AG10803 (cell line): ENCODE results near the gene CCT6B.

ENCODE experiments used
- DNase-seq: peaks from one replicate; pipeline ENCODE4 v3.0.0; 2010; ENCODE audit warnings: low read depth
- H3K4me3 ChIP-seq: 2 replicates; pipeline ENCODE4 v1.5.1; 2011; ENCODE audit warnings: mild to moderate bottlenecking, low read length, control low read depth
- TF ChIP-seq, protein P1 (sequence below): conservative IDR thresholded peaks from 2 replicates; pipeline ENCODE4 v1.5.1; 2011; ENCODE audit warnings: mild to moderate bottlenecking, low read length, control low read depth, inconsistent platforms

Gene CCT6B

GRCh38 chr17:34899643-34900291 lies 61.5 kb downstream of the CCT6B start:
- TF ChIP-seq, protein P1, sequence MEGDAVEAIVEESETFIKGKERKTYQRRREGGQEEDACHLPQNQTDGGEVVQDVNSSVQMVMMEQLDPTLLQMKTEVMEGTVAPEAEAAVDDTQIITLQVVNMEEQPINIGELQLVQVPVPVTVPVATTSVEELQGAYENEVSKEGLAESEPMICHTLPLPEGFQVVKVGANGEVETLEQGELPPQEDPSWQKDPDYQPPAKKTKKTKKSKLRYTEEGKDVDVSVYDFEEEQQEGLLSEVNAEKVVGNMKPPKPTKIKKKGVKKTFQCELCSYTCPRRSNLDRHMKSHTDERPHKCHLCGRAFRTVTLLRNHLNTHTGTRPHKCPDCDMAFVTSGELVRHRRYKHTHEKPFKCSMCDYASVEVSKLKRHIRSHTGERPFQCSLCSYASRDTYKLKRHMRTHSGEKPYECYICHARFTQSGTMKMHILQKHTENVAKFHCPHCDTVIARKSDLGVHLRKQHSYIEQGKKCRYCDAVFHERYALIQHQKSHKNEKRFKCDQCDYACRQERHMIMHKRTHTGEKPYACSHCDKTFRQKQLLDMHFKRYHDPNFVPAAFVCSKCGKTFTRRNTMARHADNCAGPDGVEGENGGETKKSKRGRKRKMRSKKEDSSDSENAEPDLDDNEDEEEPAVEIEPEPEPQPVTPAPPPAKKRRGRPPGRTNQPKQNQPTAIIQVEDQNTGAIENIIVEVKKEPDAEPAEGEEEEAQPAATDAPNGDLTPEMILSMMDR, result no peak
- H3K4me3 ChIP-seq, result no peak overlapping the region
- no peak for DNase-seq

DNA sequence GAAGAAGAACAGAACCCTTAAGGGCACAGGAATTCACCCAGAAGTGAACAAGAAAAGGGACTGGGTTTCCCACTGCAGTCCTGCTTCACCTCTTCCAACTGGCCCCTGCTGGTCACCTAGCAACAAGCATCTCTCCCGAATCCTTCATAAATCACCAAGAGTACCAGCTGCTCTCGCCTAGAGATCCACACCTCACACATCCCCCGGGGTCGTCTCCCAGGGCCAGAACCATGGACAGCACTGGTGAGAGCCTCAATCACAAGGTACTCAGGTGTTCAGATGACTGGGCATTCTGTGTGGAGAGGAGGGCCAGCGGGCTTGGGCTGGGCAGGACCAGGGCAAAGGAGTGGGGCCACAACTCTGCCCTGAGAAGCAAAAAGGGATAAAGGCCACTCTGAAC lies 65.9 kb downstream of the CCT6B start:
- TF ChIP-seq, protein P1, result no peak
- H3K4me3 ChIP-seq, result no peak overlapping the region
- no peak for DNase-seq

DNA sequence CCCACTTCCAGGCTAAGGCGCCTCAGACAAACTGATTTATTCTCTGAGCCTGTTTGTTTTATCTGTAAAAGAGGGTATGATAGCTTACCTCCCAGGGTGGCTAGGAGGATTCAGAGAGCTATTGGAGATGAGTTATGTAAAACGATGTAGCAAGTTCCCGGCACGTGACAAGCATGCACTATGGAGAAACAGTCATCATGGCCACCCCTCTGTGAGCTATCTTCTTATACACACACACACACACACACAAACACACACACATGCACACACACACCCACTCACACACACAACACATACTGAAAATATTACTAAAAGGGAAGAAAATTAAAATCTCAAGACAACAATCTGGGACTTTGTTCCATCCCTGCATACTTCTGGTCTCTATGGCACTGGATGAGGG lies 66.3 kb downstream of the CCT6B start:
- DNase-seq, result no peak
- TF ChIP-seq, protein P1, result no peak
- no peak overlapping the region for H3K4me3 ChIP-seq

DNA sequence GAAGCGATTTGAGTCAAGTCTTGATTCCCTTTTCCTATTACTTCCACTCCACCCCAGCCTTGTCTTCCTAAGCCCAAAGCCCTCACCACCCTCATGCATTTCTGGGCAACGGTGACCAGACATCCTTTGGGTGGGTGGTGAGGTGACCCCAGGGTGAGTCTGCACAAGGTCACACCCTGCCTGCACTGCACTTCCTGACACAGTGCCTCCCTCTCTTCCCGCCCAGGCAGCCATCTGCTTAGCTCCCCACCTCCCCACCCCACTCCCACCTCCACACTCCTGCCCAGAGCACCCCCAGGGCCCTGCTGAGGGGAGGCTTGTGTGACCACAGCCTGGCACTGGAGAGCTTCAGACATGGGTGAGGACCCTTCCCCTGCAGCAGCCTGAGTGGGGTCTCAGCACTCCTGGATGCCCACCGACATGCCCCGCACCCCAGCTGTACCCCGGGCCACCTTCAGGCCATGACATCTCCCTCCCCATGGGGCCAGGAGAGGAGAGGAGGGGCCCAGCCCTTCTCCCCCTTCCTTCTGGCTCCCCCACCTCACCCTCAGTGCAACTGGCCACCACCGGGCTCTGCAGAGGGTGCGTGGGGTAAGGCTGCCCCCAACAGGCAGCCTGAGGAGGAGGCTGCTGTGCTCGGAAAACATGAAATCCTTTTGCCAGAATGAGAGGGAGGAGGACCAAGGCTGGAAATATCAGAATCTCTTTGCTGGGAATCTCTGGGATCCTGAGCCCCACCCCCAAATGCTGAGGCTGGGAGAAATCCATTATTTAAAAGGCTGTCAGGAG lies 68.6 kb downstream of the CCT6B start:
- H3K4me3 ChIP-seq, result no peak overlapping the region
- TF ChIP-seq, protein P1, result peak; percentile 16
- DNase-seq, result no peak

DNA sequence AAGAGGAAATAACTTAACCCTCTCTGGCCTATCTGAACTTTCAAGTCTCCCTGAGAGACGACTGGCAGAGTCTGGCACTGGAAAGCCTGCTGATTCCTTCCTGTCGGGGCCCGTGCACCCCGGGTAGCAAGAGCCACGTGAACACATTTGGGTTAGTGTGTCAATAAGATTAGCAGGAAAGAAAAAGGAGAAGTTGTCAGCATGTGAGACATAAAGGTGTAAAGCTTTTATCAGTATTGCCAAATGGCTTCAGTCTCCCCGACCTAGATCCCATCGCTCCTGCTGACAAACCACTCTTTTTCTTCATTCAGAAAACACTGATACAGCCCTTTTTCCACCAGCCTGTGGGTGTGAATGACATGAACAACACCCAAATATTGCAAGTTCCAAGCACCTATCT lies 74.4 kb downstream of the CCT6B start:
- H3K4me3 ChIP-seq, result no peak overlapping the region
- TF ChIP-seq, protein P1, result no peak
- DNase-seq, result no peak

- TF ChIP-seq, protein P1, result no peak
- no peak for DNase-seq
- H3K4me3 ChIP-seq, result no peak overlapping the region
Measured at GRCh38 chr17:34885076-34885475, 76.2 kb downstream of the CCT6B start.

DNA sequence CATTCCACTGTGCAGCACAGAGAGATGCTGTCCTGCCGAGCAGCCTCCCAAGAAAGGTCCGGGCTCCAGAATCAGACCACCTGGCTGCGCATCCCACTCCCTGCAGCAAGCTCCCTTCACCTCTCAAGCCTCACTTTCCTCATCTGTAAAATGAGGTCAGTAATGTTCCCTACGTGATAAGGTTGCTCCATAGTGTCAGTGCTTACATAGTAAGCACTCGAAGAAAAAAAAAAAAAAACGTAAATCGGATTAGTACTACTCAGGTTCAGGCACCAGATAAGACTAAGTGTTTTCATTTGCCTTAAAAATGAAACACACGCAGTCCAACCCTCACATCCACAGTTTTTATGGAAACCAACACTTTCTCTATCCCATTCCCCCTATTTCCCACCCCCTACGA lies 76.7 kb downstream of the CCT6B start:
- TF ChIP-seq, protein P1, result no peak
- DNase-seq, result no peak
- H3K4me3 ChIP-seq, result no peak overlapping the region
